HG03095 (cell line): ENCODE results near the gene PNPO.

Experiments
- ATAC-seq: cut with Tn5 transposase; IDR thresholded peaks from one replicate; pipeline ENCODE4 v1.9.1; 2021; ENCODE audit warnings: moderate library complexity; ENCODE audit not compliant: unreplicated experiment

PNPO gene

GRCh38 chr17:47949197-47949759, 7.9 kb downstream of the PNPO start:
- ATAC-seq = peak; percentile 50

- ATAC-seq = no peak
Observed at GRCh38 chr17:47949946-47950345, 8.6 kb downstream of the PNPO start.

GRCh38 chr17:47950448-47950847, 9.1 kb downstream of the PNPO start:
- no peak for ATAC-seq

GRCh38 chr17:47952171-47953021, 11.0 kb downstream of the PNPO start:
- ATAC-seq = no peak

- ATAC-seq = no peak
Observed at GRCh38 chr17:47953909-47954308, 12.5 kb downstream of the PNPO start.

GRCh38 chr17:47955497-47956461, 14.4 kb downstream of the PNPO start:
- no peak for ATAC-seq

GRCh38 chr17:47956791-47957590, 15.6 kb downstream of the PNPO start:
- ATAC-seq = no peak

- no peak for ATAC-seq
Observed at GRCh38 chr17:47957591-47958490, 16.5 kb downstream of the PNPO start, which contains the start of gene PRR15L. TSS of gene PRR15L (minus strand) at chr17:47957883. CDS start at chr17:47953234, 4,649 bp downstream.

- ATAC-seq = no peak
Observed at GRCh38 chr17:47959825-47960655, 18.7 kb downstream of the PNPO start.

GRCh38 chr17:47961406-47961805, 20.0 kb downstream of the PNPO start:
- no peak for ATAC-seq

- ATAC-seq = no peak
Observed at GRCh38 chr17:47962901-47963300, 21.5 kb downstream of the PNPO start.

- no peak for ATAC-seq
Observed at GRCh38 chr17:47964856-47965255, 23.5 kb downstream of the PNPO start.

GRCh38 chr17:47966079-47966519, 24.7 kb downstream of the PNPO start:
- no peak for ATAC-seq

- no peak for ATAC-seq
Observed at GRCh38 chr17:47967607-47968252, 26.4 kb downstream of the PNPO start.

GRCh38 chr17:47968836-47969235, 27.5 kb downstream of the PNPO start:
- ATAC-seq = no peak

GRCh38 chr17:47969930-47970724, 28.8 kb downstream of the PNPO start:
- no peak for ATAC-seq
